HG02973 (cell line): Measurements from ENCODE around the gene ITGB4.

Source experiments
- ATAC-seq: cut with Tn5 transposase; IDR thresholded peaks from one replicate; pipeline ENCODE4 v1.9.1; 2021; ENCODE audit warnings: moderate library complexity; ENCODE audit not compliant: unreplicated experiment

The ITGB4 gene

GRCh38 chr17:75785016-75785890 lies 64.0 kb downstream of the ITGB4 start:
- peak; percentile 46 for ATAC-seq

DNA sequence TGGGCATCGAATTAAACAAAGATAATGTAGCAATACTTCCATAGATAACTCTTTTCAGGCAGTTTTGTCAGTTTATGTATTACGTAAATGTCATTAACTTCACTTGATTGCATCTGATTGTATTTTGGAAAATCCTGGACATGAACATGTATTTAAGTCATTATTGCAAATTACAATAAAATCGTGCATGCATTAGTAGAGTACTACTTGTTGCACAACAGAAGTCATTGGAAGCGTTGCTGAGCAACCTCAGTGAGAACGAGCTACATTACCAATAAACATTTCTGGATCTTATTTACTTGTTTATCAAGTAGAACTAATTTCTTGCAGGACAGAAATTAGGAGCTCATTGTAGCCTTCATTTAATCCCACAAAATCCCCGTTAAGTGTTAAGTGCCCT lies 70.0 kb downstream of the ITGB4 start:
- ATAC-seq, result no peak

GRCh38 chr17:75793460-75793859 lies 72.2 kb downstream of the ITGB4 start:
- ATAC-seq, result no peak

- ATAC-seq, result no peak
Measured at GRCh38 chr17:75795820-75796607, 74.8 kb downstream of the ITGB4 start.

DNA sequence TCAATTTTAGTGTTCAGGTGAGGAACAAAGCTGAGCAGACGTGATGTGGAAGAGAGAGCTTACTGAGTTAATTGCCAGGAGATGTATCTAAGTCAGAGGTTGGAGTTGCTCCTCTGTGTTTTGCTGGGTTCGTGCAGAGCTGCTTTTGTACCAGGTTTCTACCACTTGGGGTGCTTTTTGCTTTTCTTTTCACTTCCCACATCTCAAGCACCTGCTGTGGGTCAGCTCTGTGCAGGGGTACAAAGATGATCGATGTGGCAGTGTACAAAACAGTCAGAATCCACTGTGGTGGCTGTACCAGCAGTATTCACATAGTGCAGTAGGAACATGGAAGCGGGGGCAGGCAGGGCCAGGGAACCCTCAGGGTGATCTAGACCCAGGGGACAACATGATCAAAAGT lies 78.1 kb downstream of the ITGB4 start:
- no peak for ATAC-seq

GRCh38 chr17:75803883-75804282 lies 82.6 kb downstream of the ITGB4 start:
- no peak for ATAC-seq

- no peak for ATAC-seq
Measured at GRCh38 chr17:75806822-75807500, 85.7 kb downstream of the ITGB4 start.
